D721Med (cell line): Measurements from ENCODE around the gene CUEDC2.

Experiments
- DNase-seq: peaks from one replicate; pipeline ENCODE4 v3.0.0; 2011; ENCODE audit warnings: low spot score; ENCODE audit not compliant: insufficient read length
- FAIRE-seq: peaks from 2 replicates; lab custom pipeline; 2011; peaks lifted over from hg19 to GRCh38; lab: Jason Lieb, UNC
- CTCF ChIP-seq: IDR thresholded peaks from 2 replicates; pipeline ENCODE4 v1.5.1; 2012; ENCODE audit warnings: mild to moderate bottlenecking, control low read depth; ENCODE audit not compliant: insufficient read depth; ENCODE audit errors: missing control alignments

The CUEDC2 gene

GRCh38 chr10:102444851-102445250, 12.5 kb upstream of the CUEDC2 start:
- FAIRE-seq (no peak), DNase-seq (no peak)
- no peak for TF ChIP-seq CTCF

GRCh38 chr10:102438374-102438773, 6.0 kb upstream of the CUEDC2 start:
- no peak for DNase-seq
- FAIRE-seq, result no peak
- no peak for TF ChIP-seq CTCF

GRCh38 chr10:102437515-102437914, 5.1 kb upstream of the CUEDC2 start:
- no peak for TF ChIP-seq CTCF
- no peak for DNase-seq
- FAIRE-seq, result no peak

- FAIRE-seq (no peak), DNase-seq (no peak)
- TF ChIP-seq CTCF, result no peak
These were observed 3.9 kb upstream of the CUEDC2 start for GRCh38 chr10:102436312-102436711.

GRCh38 chr10:102435529-102436233, 3.3 kb upstream of the CUEDC2 start:
- FAIRE-seq (no peak), DNase-seq (no peak)
- TF ChIP-seq CTCF, result no peak

- TF ChIP-seq CTCF, result no peak
- no peak for DNase-seq
- no peak for FAIRE-seq
These were observed 2.7 kb upstream of the CUEDC2 start for GRCh38 chr10:102435133-102435497.

- FAIRE-seq (no peak), DNase-seq (no peak)
- no peak for TF ChIP-seq CTCF
These were observed 2.2 kb upstream of the CUEDC2 start for GRCh38 chr10:102434394-102435132.
